Vagina (tissue), 2 donors: ENCODE measurements around the gene UMODL1.

Experiments
- CTCF ChIP-seq, 3 experiments: fragments of 450-650 bp in 2 of 3; fragments of 200-600 bp in 1 of 3; sonication (generic) in 1 of 3; IDR thresholded peaks; one replicate each; pipeline ENCODE4 v1.5.1; 2017 to 2019; ENCODE audit warnings: antibody characterized with exemption in 3 of 3, mild to moderate bottlenecking in 2 of 3, moderate library complexity in 2 of 3
- POLR2A ChIP-seq, 2 donors: fragments of 450-650 bp; IDR thresholded peaks; one replicate each; pipeline ENCODE4 v1.6.1; 2017; ENCODE audit warnings: antibody characterized with exemption in 2 of 2, mild to moderate bottlenecking in 2 of 2, moderate library complexity in 2 of 2
- POLR2AphosphoS5 ChIP-seq, 2 donors: sonication (generic); formaldehyde crosslinking; IDR thresholded peaks; one replicate each; pipeline ENCODE4 v1.9.0; 2017; ENCODE audit warnings: antibody characterized with exemption in 2 of 2, mild to moderate bottlenecking in 2 of 2, low read depth in 1 of 2; ENCODE audit not compliant: insufficient read depth in 1 of 2

DNA sequence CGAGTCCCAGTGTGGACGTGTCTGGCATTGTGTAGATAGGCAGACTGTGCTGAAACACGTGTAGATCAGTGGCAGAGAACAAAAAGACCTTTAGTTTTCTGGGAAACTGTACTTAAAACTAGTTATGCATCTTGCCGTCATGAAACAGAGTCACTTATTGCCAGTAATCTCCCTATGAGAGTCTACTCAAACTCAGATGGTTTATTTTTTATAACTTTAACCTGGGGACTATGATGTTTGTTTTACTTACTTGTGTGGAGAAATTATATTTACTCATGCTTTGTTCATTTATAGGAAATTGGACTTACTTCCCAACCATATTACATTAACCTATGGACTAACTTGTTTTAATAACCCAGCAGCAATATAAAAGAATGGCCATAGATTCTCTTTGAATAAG is 93.7 kb downstream of the UMODL1 start:
- TF ChIP-seq POLR2AphosphoS5 (IDR thresholded peaks at IDR 0.05; ENCODE audit: insufficient read depth in 1 of 2, low read depth in 1 of 2) (no peak), CTCF (IDR thresholded peaks at IDR 0.05) (no peak), POLR2A (IDR thresholded peaks at IDR 0.05) (no peak)
